Immature natural killer cell (primary cell): ENCODE results near the gene NGFR. TPM values are rescaled to one million over a fixed set of nuclear protein-coding genes. Genes with fewer than 3 reads are reported as not detected.
A peak's percentile ranks its signal among the peaks of the same experiment; 100 is the strongest.

ENCODE experiments used
- DNase-seq, 3 donors: peaks; one replicate each; pipeline ENCODE4 v3.0.0; 2022; ENCODE audit warnings: mixed read lengths in 1 of 3
- H3K27ac Mint-ChIP-seq, 6 donors: one replicate each; pipeline ENCODE4 v1.8.0; 2020; ENCODE audit warnings: mixed read lengths in 6 of 6, mild to moderate bottlenecking in 5 of 6, inconsistent platforms in 4 of 6, moderate library complexity in 3 of 6
- H3K27me3 Mint-ChIP-seq, 3 donors: one replicate each; pipeline ENCODE4 v1.8.0; 2020 to 2021; ENCODE audit warnings: low read depth in 3 of 3, mild to moderate bottlenecking in 3 of 3, mixed read lengths in 3 of 3, moderate library complexity in 3 of 3, inconsistent platforms in 1 of 3
- H3K36me3 Mint-ChIP-seq, 3 donors: one replicate each; pipeline ENCODE4 v1.8.0; 2020; ENCODE audit warnings: mixed read lengths in 3 of 3, inconsistent platforms in 2 of 3, mild to moderate bottlenecking in 2 of 3
- H3K4me1 Mint-ChIP-seq, 2 donors: one replicate each; pipeline ENCODE4 v1.8.0; 2020; ENCODE audit warnings: inconsistent platforms in 2 of 2, mild to moderate bottlenecking in 2 of 2, mixed read lengths in 2 of 2, moderate library complexity in 1 of 2
- H3K4me3 Mint-ChIP-seq, 5 donors: one replicate each; pipeline ENCODE4 v1.8.0; 2020; ENCODE audit warnings: mild to moderate bottlenecking in 5 of 5, mixed read lengths in 5 of 5, inconsistent platforms in 3 of 5, moderate library complexity in 3 of 5
- H3K9me3 Mint-ChIP-seq, 6 donors: one replicate each; pipeline ENCODE4 v1.8.0; 2020; ENCODE audit warnings: mild to moderate bottlenecking in 6 of 6, mixed read lengths in 6 of 6, inconsistent platforms in 4 of 6, moderate library complexity in 3 of 6
- polyA plus RNA-seq, 3 donors: library from polyadenylated mRNA; unstranded; fragments of 300-500 nt; fragmentation: Illumina TruSeq; gene quantifications; one replicate each; pipeline ENCODE4 v1.2.3, GENCODE V29; 2021

NGFR gene
- polyA plus RNA-seq, 3 donors from 2014 or later = 0.45 TPM; not detected in 2

- peaks cover 0 to 1% of the 10 kb centered on the region in 2 donors for H3K4me1 Mint-ChIP-seq
- DNase-seq = no peak
- H3K27ac Mint-ChIP-seq = peak overlapping the region in 1 of 6 donors; percentile 53
- no peaks in the 10 kb centered on the region for H3K36me3 Mint-ChIP-seq
- no peak overlapping the region for H3K4me3 Mint-ChIP-seq
- H3K27me3 Mint-ChIP-seq = peaks cover 5 to 8% (median 7%) of the 10 kb centered on the region in 3 donors
- H3K9me3 Mint-ChIP-seq = no peaks in the 10 kb centered on the region
Measured at GRCh38 chr17:49518346-49519078, 23.4 kb downstream of the NGFR start.

- no peak overlapping the region for H3K4me3 Mint-ChIP-seq
- peaks cover 0 to 3% of the 10 kb centered on the region in 2 donors for H3K4me1 Mint-ChIP-seq
- DNase-seq = no peak
- H3K27ac Mint-ChIP-seq = no peak overlapping the region
- no peaks in the 10 kb centered on the region for H3K9me3 Mint-ChIP-seq
- peaks cover 5 to 8% (median 7%) of the 10 kb centered on the region in 3 donors for H3K27me3 Mint-ChIP-seq
- no peaks in the 10 kb centered on the region for H3K36me3 Mint-ChIP-seq
Measured at GRCh38 chr17:49519781-49520180, 24.7 kb downstream of the NGFR start.

- no peak for DNase-seq
- Mint-ChIP-seq H3K36me3 (no peaks in the 10 kb centered on the region), H3K27ac (no peak overlapping the region), H3K27me3 (peaks cover 2 to 5% (median 4%) of the 10 kb centered on the region in 3 donors), H3K4me3 (no peak overlapping the region), H3K9me3 (no peaks in the 10 kb centered on the region), H3K4me1 (peaks cover 0 to 3% of the 10 kb centered on the region in 2 donors)
Measured at GRCh38 chr17:49520386-49521087, 25.4 kb downstream of the NGFR start.

DNA sequence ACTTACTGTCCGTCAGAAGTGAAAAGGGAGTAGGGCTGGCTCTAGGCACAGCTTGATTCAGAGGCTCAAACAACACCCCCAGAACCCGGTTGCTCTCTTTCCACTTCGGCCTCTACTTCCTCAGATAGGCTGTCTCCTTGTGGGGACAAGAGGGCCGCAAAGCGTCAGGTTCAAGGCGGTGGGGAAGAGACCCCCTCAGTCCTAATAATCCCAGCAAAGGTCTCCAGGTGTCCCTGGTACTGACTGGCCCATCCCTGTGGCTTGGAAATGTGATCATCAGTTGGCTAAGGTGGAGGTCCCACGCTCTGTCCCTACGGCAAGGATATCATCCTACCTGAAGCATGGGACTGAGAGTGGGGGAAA lies 26.0 kb downstream of the NGFR start:
- Mint-ChIP-seq H3K4me3 (no peak overlapping the region), H3K27ac (no peak overlapping the region), H3K27me3 (peaks cover 2 to 5% (median 4%) of the 10 kb centered on the region in 3 donors), H3K9me3 (no peaks in the 10 kb centered on the region), H3K4me1 (peaks cover 0 to 3% of the 10 kb centered on the region in 2 donors), H3K36me3 (no peaks in the 10 kb centered on the region)
- no peak for DNase-seq

DNA sequence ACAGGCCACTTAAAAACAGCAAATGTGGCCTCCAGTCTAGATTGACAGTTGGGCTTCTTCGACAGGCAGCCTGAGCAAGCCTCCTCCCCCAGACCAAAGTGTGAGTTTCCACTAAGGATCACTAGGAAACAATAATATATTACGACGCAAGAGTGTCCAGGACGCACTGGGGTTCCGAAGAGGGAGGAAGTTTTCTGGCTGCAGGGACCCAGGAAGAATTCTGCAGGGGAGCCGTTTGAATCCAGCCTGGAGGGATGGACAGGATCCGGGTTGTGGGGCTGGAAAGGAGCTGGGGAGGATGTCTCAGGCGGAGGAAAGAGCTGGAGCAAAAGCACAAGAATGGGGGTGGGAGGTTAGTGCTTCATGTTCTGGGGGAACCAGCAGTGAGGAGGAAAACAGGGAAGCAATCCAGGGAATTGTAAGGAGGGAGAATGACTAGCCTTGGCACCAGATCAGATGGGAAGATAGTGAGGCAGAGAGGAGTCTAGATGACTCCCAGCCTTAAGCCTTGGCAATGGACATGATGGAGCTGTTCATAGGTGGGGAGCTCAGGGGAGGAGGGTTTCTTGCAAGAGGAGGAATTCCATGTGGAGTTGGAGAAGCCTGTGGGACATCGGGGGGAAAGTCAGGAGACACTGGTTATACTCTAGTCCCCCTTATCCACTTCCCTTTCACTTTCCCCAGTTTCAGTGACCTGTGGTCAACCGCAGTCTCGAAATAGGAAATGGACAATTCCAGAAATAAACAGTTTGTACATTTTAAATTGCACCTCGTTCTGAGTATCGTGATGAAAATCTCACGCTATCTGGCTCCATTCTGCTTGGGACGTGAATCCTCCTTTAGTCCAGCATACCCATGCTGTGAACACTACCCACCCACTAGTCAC lies 26.6 kb downstream of the NGFR start:
- Mint-ChIP-seq H3K9me3 (no peaks in the 10 kb centered on the region), H3K27ac (no peak overlapping the region)

DNA sequence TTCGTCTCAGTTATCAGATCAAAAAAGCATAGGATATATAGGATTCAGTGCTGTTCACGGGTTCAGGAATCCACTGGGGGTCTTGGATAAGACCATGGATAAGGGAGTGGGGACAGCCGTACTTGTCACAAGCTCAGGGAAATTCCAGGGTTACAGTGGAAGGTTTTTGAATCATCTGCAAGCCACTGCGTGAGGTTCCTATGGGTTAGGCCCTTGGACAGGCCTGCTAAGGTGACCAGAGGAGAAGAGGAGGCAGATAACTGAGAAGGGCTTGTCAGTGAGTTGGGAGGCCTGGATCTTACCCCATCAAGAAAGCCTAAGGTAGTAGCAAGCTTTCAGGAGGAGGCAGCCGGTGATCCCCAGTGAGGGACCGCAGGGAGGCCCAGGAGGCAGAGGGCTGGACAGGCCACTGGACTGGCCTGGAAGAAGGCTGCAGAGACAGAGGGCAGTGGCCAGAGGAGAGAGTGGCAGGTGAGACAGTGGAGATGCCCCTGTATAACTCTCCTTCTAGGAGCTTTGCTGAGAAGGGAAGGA lies 27.3 kb downstream of the NGFR start:
- Mint-ChIP-seq H3K4me1 (peaks cover 0 to 3% of the 10 kb centered on the region in 2 donors), H3K27me3 (peaks cover 0 to 5% (median 4%) of the 10 kb centered on the region in 3 donors), H3K36me3 (no peaks in the 10 kb centered on the region), H3K4me3 (no peak overlapping the region), H3K9me3 (no peaks in the 10 kb centered on the region), H3K27ac (no peak overlapping the region)
- no peak for DNase-seq

More for the DNA sequence above, 26.6 kb downstream of the NGFR start:
- Mint-ChIP-seq H3K4me1 (peaks cover 0 to 3% of the 10 kb centered on the region in 2 donors), H3K27me3 (peaks cover 0 to 5% (median 4%) of the 10 kb centered on the region in 3 donors), H3K4me3 (no peak overlapping the region), H3K36me3 (no peaks in the 10 kb centered on the region)
- no peak for DNase-seq

GRCh38 chr17:49523196-49523595 lies 28.1 kb downstream of the NGFR start:
- peaks cover 0 to 3% of the 10 kb centered on the region in 2 donors for H3K4me1 Mint-ChIP-seq
- H3K36me3 Mint-ChIP-seq = no peaks in the 10 kb centered on the region
- H3K27ac Mint-ChIP-seq = no peak overlapping the region
- H3K9me3 Mint-ChIP-seq = no peaks in the 10 kb centered on the region
- peaks cover 0 to 5% (median 4%) of the 10 kb centered on the region in 3 donors for H3K27me3 Mint-ChIP-seq
- no peak for DNase-seq
- no peak overlapping the region for H3K4me3 Mint-ChIP-seq

- Mint-ChIP-seq H3K27me3 (peaks cover 0 to 8% (median 5%) of the 10 kb centered on the region in 3 donors), H3K4me3 (no peak overlapping the region), H3K36me3 (no peaks in the 10 kb centered on the region), H3K4me1 (peaks cover 0 to 3% of the 10 kb centered on the region in 2 donors), H3K9me3 (no peaks in the 10 kb centered on the region), H3K27ac (no peak overlapping the region)
- peak in 1 of 3 donors; percentile 15 for DNase-seq
Measured at GRCh38 chr17:49523706-49524472, 28.8 kb downstream of the NGFR start.

DNA sequence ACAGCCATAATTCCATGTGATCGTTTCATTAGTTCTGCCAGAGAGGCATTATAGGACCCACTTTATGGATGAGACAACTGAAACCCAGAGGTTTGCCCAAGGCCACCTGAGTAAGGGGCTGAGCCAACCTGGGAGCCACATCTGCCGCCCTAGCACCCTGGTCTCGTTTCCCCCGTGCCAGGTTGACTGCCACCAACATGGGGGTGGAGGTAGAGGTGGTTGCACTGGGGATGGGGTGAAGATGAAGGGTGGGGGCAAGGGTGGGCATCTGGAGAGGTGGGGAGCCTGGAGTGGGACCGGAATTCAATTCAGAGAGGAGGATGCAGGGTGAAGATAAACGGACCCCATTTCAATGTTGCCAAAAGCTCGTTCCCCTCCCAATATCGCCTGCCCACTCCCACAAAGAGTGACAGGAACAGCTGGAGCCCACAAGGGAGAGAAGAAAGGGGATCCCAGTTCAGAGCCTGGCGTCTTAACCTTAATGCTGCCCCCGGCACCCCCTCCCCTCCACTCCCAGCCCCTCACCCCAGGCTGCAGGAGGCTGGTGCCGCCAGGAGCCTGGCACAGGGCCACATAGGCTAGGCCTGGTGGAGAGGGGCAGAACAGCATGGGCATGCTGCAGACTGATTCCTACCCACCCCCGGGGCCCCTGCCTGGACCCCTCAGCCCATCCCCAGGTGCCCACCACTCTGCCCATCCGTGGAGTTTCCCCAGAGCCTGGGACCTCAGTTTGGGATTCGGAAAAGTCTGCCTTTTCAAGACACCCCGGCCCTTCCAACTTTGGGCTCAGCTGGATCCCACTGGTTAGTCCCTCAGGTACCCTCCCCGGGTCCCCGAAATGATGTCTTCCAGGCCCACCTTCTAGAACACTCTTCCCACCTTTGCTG lies 29.6 kb downstream of the NGFR start:
- DNase-seq = no peak
- Mint-ChIP-seq H3K4me1 (peaks cover 0 to 3% of the 10 kb centered on the region in 2 donors), H3K9me3 (no peaks in the 10 kb centered on the region), H3K27ac (no peak overlapping the region), H3K36me3 (no peaks in the 10 kb centered on the region), H3K27me3 (peaks cover 2 to 9% (median 8%) of the 10 kb centered on the region in 3 donors), H3K4me3 (no peak overlapping the region)

DNA sequence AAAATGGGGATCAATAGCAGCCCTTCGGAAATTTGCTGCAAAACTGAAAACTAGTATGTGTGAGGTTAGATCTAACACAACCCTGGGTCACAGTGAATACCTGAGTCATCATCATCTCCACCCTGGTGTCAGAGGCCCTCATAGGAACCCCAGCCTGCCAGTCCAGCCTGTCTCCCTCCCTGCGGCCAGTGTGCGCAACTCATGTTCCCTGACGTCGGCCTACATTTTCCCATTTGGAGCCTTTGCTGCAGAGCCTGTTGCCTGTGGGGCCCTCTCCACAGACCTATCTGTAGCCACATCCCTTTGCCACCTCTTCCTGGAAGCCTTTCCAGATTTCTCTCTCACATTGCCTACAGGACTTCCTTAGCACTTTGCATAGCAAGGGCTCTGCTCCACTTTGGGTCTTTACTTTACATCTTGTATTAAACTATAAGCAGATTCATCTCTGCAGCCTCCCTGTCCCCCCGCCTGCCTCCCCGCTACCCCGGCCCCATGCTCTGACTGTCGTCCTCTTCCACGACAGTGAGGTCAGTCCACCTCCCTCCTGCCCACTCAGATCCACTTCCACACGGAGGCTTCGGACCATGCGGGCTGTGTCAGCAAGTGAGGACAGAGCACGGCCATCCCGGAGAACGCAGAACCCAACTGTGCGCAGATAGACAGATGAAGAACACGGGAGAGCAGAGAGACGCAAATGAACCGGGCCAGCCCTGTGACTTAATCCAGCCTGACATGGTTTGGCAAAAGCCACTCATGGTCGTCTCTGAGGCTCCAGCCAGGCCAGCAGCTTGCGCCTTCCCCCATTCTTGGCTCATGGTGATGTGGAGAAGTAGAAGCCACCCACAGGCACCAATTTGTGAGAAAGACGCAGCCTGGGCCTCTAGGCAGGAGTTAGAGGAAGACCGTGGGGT lies 31.0 kb downstream of the NGFR start:
- Mint-ChIP-seq H3K27me3 (peaks cover 2 to 8% (median 6%) of the 10 kb centered on the region in 3 donors), H3K4me1 (peaks cover 0 to 3% of the 10 kb centered on the region in 2 donors), H3K36me3 (no peaks in the 10 kb centered on the region), H3K4me3 (no peak overlapping the region), H3K27ac (no peak overlapping the region), H3K9me3 (no peaks in the 10 kb centered on the region)
- DNase-seq = no peak

DNA sequence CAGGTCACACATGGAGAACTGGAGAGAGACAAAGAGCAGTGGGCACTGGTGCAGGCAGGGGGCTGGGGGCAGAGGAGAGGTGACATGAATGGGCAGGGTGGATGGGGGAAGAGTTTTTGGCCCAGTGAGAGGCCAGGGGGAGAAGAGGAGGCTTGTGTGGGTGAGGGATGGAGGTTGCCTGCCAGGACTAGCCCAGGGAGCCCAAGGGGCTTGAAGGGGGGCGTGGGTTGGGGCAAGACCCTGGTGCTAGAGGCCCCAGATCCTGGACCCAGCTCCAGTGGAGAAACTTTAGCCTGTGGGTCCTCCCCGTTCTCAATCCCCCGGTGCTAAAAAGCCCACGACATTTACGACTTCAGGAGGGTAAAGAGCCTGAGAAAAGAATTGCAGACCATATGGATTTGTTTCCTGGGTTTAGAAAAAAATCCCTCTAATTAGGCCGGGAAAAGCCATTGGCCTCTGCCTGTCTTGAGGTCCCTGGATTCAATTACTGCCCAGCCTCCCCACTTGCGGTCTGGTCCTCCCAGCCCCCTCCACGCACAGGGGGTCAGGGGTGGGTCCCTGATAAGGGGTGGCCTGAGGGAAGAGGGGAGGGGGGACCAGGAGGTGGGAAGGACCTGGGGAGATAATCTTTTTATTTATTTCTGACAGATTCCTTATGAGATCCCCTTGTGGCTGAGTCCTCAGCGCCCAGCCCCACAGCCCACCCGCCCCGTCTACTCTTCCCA lies 33.0 kb downstream of the NGFR start:
- no peak overlapping the region for H3K4me3 Mint-ChIP-seq
- H3K27me3 Mint-ChIP-seq = peaks cover 6 to 10% (median 7%) of the 10 kb centered on the region in 3 donors
- DNase-seq = no peak
- H3K4me1 Mint-ChIP-seq = peaks cover 0 to 3% of the 10 kb centered on the region in 2 donors
- no peaks in the 10 kb centered on the region for H3K36me3 Mint-ChIP-seq
- H3K27ac Mint-ChIP-seq = no peak overlapping the region
- H3K9me3 Mint-ChIP-seq = no peaks in the 10 kb centered on the region
